Activated naive CD8-positive, alpha-beta T cell treated with anti-CD3 and anti-CD28 coated beads, Interleukin-2, amount 50 U/mL, for 16 hours (primary cell): ENCODE results near the gene ELAC2.

ENCODE experiments used
- DNase-seq: peaks from one replicate; pipeline ENCODE4 v3.0.0-alpha.2; 2020; ENCODE audit warnings: low read depth, low spot score

ELAC2 gene

DNA sequence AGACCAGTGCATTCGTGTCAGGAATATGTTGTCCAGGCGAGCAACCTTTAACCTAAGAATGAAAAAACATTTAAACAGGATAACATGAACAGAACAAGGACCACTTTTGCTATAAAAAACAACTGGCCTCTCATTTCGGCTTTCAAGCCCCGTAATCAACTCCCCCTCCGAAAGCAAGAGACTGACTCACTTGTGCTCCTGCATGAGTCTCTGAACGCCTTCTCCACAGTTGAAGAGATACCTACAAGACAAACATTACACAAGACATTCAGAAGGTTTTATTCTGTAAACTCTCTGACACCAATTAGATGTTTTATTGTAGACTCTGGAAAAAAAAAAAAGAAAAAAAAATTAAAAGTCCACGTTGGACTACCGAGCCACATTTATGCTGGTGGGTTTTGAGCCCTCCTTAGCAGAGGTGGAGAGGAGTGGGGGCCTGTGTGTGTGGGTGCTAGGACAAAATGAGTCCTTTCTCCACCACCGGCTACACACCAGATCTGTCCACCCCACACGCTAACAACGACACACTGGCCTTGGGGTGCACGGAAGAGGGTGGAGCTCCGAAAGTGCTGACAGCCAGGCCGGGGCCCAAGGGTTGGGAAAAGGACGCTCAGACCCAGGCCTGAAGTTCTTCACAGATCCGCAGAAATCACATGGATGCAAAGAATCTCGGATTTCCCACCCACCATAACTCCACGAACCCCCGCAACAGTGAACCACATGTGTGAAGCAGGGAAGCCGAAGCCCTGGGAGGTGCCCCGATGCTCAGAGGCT, 759 bp downstream of the ELAC2 start:
- DNase-seq = no peak

DNA sequence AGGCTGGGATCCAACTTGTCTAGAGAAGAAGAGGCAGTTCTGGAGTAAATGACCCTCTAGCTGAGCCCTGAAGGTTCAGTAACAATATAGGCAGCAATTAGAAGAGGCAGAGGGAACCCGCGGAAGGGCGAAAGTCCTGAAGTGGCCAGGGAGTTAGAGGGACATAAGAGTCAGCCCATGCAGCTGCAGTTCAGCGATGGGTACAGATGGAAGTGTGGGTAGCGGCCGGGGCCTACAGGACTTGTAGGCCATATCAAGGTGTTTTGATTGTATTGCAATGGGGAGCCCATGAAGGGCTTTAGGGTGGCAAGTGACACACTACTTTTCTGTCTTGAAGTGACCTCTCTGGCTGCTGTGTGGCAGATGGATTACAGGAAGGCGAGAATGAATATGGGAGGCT, 3.0 kb downstream of the ELAC2 start:
- no peak for DNase-seq

DNA sequence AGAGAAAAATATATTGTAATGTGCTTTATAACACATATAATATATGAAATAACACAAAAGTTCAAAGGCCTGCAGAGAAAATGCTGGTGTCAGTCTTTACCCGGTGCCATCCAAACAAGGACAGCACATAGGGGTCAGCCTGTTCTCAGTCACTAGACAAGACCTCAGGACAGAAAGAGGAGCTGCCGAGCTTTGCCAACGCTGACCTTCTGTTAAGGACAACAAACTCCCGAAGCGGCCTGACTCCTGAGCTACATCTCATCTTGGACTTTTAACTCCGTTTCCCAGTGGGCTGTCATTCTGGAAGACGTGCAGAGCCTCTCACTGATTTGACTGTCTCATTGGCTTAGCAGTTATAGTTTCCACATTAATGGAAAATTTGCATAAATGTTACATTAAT, 6.9 kb downstream of the ELAC2 start:
- no peak for DNase-seq

- no peak for DNase-seq
These were observed 9.4 kb downstream of the ELAC2 start for GRCh38 chr17:13008461-13008860.

- DNase-seq = no peak
These were observed 12.3 kb downstream of the ELAC2 start for GRCh38 chr17:13005530-13005929.

DNA sequence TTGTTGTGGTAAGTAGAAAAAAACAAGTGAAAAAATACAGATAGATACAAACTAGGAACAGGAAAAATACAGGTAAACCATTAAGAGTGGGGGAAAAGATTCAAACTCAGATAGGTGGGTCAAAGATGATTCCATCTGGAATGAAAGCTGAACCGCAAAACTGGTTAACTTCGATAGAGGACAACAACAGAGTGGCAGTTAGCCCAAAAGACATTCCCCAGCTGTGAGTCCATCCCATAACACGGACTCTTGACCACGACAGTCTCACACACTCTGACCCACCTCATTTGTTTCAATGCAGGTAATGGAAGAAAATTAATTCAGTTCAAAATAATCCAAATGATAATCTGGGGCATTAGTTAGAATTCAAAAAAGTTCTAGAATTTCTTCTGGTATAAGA, 13.5 kb downstream of the ELAC2 start:
- DNase-seq = no peak

DNA sequence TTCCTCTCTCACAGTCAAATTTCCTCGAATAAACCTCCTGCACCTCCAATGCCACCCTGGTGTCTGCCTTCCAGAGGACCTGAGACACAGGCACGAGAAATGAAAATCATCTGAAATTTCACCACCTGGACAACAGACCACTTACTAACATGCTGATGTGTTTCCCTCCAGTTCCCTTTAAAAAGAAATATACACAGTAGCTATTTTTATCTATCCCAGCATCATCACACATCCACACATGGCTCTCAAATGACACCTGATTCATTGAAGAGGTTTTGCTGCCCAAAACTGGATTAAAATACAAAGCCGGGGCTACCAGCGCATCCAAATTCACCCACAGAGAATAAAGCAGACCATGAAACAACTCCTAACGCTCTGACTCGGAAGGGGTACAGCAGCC, 13.9 kb downstream of the ELAC2 start:
- DNase-seq = no peak

- no peak for DNase-seq
These were observed 14.4 kb downstream of the ELAC2 start for GRCh38 chr17:13003454-13003851.

GRCh38 chr17:13002761-13003453, 14.9 kb downstream of the ELAC2 start:
- no peak for DNase-seq

DNA sequence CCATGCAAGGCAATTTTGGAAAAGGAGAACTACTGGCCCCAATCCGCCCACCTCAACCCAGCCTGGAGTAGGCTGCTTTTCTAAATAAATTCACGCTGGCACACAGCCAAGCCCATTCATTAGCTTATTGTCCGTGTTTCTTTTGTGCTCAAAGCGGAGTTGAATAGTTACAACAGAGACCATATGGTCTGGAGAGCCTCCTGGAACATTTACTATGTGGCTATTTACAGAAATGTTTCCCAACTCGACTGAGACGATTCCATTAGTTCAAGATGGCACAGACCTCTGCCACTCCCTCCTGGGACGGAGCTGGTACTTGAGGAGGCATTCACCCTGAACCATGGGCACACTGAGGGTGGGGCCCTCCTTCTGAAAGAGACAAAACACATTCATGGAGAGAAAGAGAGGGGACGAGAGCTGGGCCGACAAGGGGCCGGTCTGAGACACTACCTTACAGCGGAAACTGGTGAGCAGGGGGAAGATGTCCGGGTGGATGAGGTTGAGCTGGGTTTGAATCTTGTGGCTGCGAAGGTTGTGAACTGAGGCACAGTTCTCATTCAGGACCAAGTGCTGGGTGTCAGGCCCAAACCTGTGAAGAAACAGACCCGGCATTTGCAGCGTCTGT, 15.7 kb downstream of the ELAC2 start:
- DNase-seq = no peak

DNA sequence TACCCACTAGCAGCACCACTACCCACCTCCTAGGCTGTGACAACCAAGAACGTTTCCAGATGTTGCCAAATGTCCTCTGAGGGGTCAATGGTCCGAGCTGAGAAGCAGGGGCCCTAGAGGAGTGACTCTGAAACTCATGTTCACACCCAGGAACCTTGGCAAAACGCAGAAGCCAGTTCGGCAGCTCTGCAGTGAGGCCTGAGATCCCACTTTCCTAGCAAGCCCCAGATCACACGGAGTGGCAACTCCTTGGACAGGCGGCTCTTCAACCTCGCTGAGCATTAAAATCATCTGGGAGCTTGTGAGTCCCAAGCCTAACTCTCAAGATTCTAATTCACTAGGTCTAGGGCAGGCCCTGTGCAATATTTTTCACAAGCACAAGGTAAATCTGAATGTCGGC, 17.3 kb downstream of the ELAC2 start:
- no peak for DNase-seq

DNA sequence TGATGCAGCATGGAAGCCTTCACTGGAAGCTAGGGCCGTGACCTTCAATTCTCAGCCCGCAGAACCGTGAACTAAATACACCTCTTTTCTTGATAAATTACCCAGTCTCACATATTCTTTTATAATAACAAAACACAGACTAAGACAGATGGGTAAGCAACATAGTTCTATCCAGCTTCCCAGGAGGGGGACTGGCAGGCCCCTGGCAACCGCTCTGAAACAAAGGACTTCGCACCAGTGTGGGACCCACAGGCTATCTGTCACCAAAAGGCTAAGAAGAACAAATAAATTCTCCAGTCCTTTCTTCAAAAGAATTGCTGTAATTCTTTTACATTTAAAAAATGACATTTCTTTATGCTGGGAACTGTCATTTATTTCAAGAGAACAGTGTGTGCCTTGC, 19.0 kb downstream of the ELAC2 start:
- no peak for DNase-seq

DNA sequence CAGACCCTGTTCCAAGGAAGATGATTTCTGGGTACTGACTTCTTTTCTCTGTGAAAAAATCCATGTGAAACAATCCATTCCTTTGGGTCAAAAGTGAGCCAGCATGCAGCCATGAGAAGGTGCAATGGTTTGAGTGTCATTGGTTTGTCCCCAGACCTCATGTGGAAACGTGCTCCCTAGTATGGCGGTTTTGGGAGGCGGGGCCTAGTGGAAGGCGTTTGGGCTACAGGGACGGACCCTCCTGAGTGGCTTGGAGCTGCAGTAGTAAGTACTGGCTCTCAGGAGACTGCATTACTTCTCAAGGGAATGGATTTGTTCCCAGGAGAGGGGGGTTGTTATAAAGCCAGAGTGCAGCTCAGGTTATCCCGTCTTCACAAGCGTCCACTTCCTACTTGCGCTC, 19.4 kb downstream of the ELAC2 start:
- no peak for DNase-seq

DNA sequence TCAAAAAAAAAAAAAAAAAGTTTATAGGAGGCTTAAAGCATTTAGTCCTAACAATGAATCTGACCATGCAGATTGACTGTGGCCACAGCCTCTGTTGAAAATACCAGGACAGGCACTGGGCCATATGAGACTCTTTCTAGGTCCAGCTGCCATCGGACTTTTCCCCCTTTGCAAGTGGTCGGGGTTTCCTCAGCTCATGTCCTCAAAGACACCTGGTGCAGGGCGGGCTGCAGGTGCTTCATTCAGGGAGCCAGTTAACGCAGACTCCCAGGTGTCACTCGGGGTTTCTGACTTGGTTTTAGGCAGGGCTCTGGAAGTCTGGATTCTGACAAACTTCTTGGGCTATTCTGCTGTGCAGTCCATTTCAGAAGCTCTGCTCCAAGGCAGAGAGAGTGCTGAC, 20.9 kb downstream of the ELAC2 start:
- DNase-seq = no peak

DNA sequence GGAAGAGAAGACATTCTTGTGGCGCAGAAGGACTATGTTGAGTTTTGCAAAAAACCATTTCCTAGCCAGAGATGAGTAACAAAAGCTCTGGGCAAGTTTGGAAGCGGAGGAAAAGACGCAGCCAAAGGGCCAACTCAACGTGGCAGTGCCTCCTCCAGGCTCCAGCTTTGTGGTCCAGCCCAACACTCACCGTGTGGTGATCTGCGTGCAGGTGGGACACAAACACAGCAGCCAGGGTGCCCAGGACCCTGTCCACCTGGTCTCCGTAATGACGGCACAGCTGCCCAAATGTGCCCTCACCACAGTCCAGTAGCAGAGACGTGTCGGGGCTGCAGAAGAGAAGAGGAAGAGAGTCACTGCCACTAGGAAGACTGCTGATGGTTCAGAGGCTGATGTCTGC, 21.5 kb downstream of the ELAC2 start:
- no peak for DNase-seq

DNA sequence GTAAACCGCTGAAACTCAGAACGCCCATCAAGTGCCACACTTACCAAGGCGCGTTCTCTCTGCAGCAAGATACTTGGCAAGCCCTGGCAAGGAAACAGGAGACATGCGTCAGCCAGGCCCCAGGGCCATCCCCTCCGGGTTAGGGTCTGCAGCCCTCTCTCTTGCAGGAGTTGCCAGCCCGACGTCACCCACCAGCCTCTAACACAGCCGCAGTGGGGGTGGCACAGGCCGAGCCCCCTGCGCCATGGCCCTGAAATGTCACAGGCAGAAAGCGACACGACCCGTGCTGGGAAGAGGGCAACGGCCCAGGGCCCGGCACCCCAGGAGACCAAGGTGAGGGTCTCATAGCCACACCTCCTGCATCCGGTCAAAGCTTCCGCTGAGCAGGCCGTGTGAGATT, 21.9 kb downstream of the ELAC2 start:
- DNase-seq = no peak

DNA sequence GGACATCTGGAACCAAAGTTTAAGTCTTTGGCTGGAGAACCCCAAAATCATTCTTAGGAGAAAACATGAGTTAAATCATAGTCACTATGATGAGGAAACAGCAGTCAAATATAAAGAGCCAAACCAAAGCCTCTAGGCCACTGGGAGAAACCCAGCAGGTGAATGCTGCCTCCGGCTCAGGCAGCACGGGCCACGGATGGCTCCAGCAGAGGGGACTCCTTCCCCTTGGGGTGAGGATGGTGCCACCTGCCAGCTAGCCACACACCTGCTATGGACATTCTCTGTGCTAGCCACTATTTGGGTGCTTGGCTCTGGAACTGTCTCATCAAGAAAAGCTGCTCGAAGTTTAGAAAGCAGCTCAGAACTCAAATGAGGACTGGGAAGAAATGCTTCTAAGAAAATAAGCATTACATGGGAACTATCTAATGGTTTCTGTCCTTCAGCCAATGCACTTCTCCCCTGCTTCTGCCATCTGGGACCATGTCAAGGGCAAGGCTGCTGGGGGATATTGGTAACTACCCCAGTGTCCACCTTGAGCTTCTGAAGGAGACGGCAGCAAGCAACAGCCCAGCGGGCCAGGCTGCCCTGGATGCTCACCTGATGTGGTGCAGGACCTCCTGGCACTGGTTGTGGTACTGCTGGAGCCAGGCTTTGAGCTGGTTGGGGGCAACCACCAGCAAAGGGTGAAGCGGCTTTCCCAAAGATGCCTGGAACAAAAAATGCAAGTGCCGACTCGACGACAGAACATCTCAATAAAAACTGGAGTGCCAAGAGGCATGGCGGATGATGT, 22.5 kb downstream of the ELAC2 start:
- no peak for DNase-seq

GRCh38 chr17:12994341-12995074, 23.3 kb downstream of the ELAC2 start:
- DNase-seq = no peak

DNA sequence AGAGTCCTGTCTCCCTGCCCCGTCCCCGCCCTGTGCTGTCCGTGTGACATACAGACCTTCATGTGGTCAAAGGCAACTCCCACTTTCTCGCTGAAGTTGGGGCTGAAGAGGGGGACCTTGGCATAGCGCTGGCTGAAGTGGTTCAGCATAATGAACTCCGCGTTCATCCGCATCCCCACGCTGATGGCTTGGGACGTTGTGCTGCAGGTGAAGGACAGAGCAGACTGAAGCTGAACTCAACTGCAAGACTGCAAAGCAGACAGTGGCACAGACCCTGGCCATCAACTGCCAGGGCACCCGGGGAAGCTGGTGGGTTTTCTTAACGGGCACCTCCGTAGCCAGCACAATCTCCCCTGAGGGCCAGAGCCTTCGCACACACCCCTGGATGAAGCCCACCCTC, 24.2 kb downstream of the ELAC2 start:
- no peak for DNase-seq

GRCh38 chr17:12992676-12993075, 25.2 kb downstream of the ELAC2 start:
- no peak for DNase-seq

DNA sequence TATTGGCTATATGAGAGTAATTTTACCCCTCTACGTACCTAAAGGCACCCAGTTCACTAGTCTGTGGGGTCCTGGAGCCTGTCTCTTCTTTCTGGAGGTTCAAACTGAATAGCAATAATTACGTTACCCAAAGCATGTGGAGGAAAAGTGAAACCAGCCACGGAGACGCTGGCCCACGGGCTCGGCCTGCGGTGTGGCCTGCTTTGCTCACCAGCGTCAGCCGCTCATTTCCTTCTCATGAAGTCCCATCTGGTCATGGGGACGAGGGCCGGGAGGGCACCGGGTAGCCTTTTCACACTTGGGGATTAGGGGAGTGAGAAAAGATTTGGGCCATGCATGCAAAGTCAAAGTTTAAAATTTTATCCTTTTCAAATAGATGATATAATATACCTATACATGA, 26.9 kb downstream of the ELAC2 start:
- no peak for DNase-seq
